ENCODE results near the gene POLR2H. TPM values are rescaled to one million over a fixed set of nuclear protein-coding genes. Genes with fewer than 3 reads are reported as not detected.
"Not testable (repeated sequence)": the region's sequence is repeated elsewhere in the genome, so short reads cannot be mapped to it uniquely, and the experiment has no call there.

The POLR2H gene
- total RNA-seq, 1 donor from 2014 or later, result 97.7 TPM

GRCh38 chr3:184335661-184336546, 25.6 kb upstream of the POLR2H start:
- no peak for DNase-seq (ENCODE audit: extremely low read depth, low read depth, low spot score)

GRCh38 chr3:184336547-184337398, 24.7 kb upstream of the POLR2H start:
- DNase-seq (ENCODE audit: extremely low read depth, low read depth, low spot score), result no peak

GRCh38 chr3:184337399-184337714, 24.2 kb upstream of the POLR2H start, which contains the start of gene FAM131A:
Gene FAM131A, plus strand, starts transcription at chr3:184337600. Its CDS starts 31 bp downstream, at chr3:184337631.
- no peak for DNase-seq (ENCODE audit: extremely low read depth, low read depth, low spot score)

- DNase-seq (ENCODE audit: extremely low read depth, low read depth, low spot score), result no peak
Observed at GRCh38 chr3:184337981-184338380, 23.5 kb upstream of the POLR2H start.

- no peak for DNase-seq (ENCODE audit: extremely low read depth, low read depth, low spot score)
Observed at GRCh38 chr3:184338511-184338945, 23.0 kb upstream of the POLR2H start.

- no peak for DNase-seq (ENCODE audit: extremely low read depth, low read depth, low spot score)
Observed at GRCh38 chr3:184339001-184339400, 22.5 kb upstream of the POLR2H start.

- DNase-seq (ENCODE audit: extremely low read depth, low read depth, low spot score), result not testable (repeated sequence)
Observed at GRCh38 chr3:184339451-184340135, 21.9 kb upstream of the POLR2H start.

GRCh38 chr3:184341925-184342324, 19.6 kb upstream of the POLR2H start:
- no peak for DNase-seq (ENCODE audit: extremely low read depth, low read depth, low spot score)

- DNase-seq (ENCODE audit: extremely low read depth, low read depth, low spot score), result no peak
Observed at GRCh38 chr3:184343200-184343876, 18.2 kb upstream of the POLR2H start.

- no peak for DNase-seq (ENCODE audit: extremely low read depth, low read depth, low spot score)
Observed at GRCh38 chr3:184344579-184345316, 16.8 kb upstream of the POLR2H start.

- no peak for DNase-seq (ENCODE audit: extremely low read depth, low read depth, low spot score)
Observed at GRCh38 chr3:184345317-184346144, 16.0 kb upstream of the POLR2H start.

GRCh38 chr3:184346480-184347190, 14.9 kb upstream of the POLR2H start:
- DNase-seq (ENCODE audit: extremely low read depth, low read depth, low spot score), result no peak

- no peak for DNase-seq (ENCODE audit: extremely low read depth, low read depth, low spot score)
Observed at GRCh38 chr3:184347321-184348056, 14.0 kb upstream of the POLR2H start.

- DNase-seq (ENCODE audit: extremely low read depth, low read depth, low spot score), result no peak
Observed at GRCh38 chr3:184348057-184348382, 13.5 kb upstream of the POLR2H start.

GRCh38 chr3:184349563-184350470, 11.7 kb upstream of the POLR2H start:
- no peak for DNase-seq (ENCODE audit: extremely low read depth, low read depth, low spot score)

GRCh38 chr3:184350618-184351017, 10.9 kb upstream of the POLR2H start:
- no peak for DNase-seq (ENCODE audit: extremely low read depth, low read depth, low spot score)

Data from glomerular endothelial cell (primary cell).